Uterus (tissue), 4 donors: ENCODE results near the gene CD200R1. TPM values are rescaled to one million over a fixed set of nuclear protein-coding genes. Genes with fewer than 3 reads are reported as not detected.

Experiments
- DNase-seq, 2 donors: peaks; one replicate each; pipeline ENCODE4 v3.0.0-alpha.2; 2019 to 2020
- H3K27ac ChIP-seq, 2 donors: fragments of 200-600 bp; sonication (generic); 1 replicate in 1 of 2; 2 replicates in 1 of 2; pipeline ENCODE4 v1.5.1; 2016 to 2018
- H3K27me3 ChIP-seq, 2 donors: fragments of 200-600 bp; sonication (generic); one replicate each; pipeline ENCODE4 v1.5.1; 2018 to 2019; ENCODE audit warnings: control low read depth in 1 of 2
- H3K36me3 ChIP-seq, 2 donors: fragments of 200-600 bp; sonication (generic); one replicate each; pipeline ENCODE4 v1.5.1; 2019; ENCODE audit warnings: control low read depth in 1 of 2
- H3K4me1 ChIP-seq, 2 donors: fragments of 200-600 bp; sonication (generic); one replicate each; pipeline ENCODE4 v1.5.1; 2018 to 2019; ENCODE audit warnings: control low read depth in 1 of 2
- H3K4me3 ChIP-seq, 2 donors: fragments of 200-600 bp; sonication (generic); 1 replicate in 1 of 2; 2 replicates in 1 of 2; pipeline ENCODE4 v1.5.1; 2018 to 2019; ENCODE audit warnings: mild to moderate bottlenecking in 1 of 2
- H3K9me3 ChIP-seq, 2 donors: fragments of 200-600 bp; sonication (generic); one replicate each; pipeline ENCODE4 v1.5.1; 2019; ENCODE audit warnings: control low read depth in 1 of 2
- CTCF ChIP-seq, 4 experiments: fragments of 200-600 bp in 2 of 4; fragments of 450-650 bp in 2 of 4; sonication (generic) in 2 of 4; IDR thresholded peaks; one replicate each; pipeline ENCODE4 v1.5.1; 2016 to 2019; ENCODE audit warnings: antibody characterized with exemption in 4 of 4, mild to moderate bottlenecking in 2 of 4, moderate library complexity in 1 of 4
- POLR2A ChIP-seq, 2 donors: fragments of 450-650 bp; IDR thresholded peaks; one replicate each; pipeline ENCODE4 v1.6.1; 2016; ENCODE audit warnings: antibody characterized with exemption in 2 of 2, mild to moderate bottlenecking in 1 of 2, moderate library complexity in 1 of 2
- intact Hi-C: fragments of 100-400 bp; cut with DNase I; formaldehyde crosslinking; loops from one replicate; pipeline ENCODE4 v1.15.1; 2023; ENCODE audit warnings: low total_unique reads
- total RNA-seq, 4 donors: library from RNA; depleted of rRNA in 3 of 4; stranded (reverse); fragments of >200 nt in 3 of 4; gene quantifications; one replicate each; pipeline versions ENCODE4 v1.1.0 to v1.2.4, GENCODE V29; 2014 to 2023
- donor health status: DM: yes; HTN: yes; CAD: no.

Gene CD200R1
- total RNA-seq, 4 donors from 2014 or later: 0.40 to 5.7 (median 1.5) TPM; not detected in 1

- Histone ChIP-seq H3K9me3 (no peaks in the 10 kb centered on the region), H3K27me3 (no peaks in the 10 kb centered on the region), H3K27ac (no peak overlapping the region), H3K4me1 (no peaks in the 10 kb centered on the region), H3K4me3 (no peak overlapping the region), H3K36me3 (no peaks in the 10 kb centered on the region)
- TF ChIP-seq POLR2A (IDR thresholded peaks at IDR 0.05) (no peak), CTCF (IDR thresholded peaks at IDR 0.05) (no peak)
- no peak for DNase-seq
- intact Hi-C loops: no loop called here
These were observed 7.5 kb downstream of the CD200R1 start for GRCh38 chr3:112967425-112967824.

- no peaks in the 10 kb centered on the region for H3K9me3 ChIP-seq
- no peak for TF ChIP-seq CTCF (IDR thresholded peaks at IDR 0.05)
- TF ChIP-seq POLR2A (IDR thresholded peaks at IDR 0.05): no peak
- H3K4me1 ChIP-seq: no peaks in the 10 kb centered on the region
- no peaks in the 10 kb centered on the region for H3K27me3 ChIP-seq
- DNase-seq: no peak
- intact Hi-C loops: no loop called here
- no peak overlapping the region for H3K27ac ChIP-seq
- H3K36me3 ChIP-seq: no peaks in the 10 kb centered on the region
- no peak overlapping the region for H3K4me3 ChIP-seq
These were observed 8.3 kb downstream of the CD200R1 start for GRCh38 chr3:112966633-112967032.

GRCh38 chr3:112965656-112966055, 9.2 kb downstream of the CD200R1 start:
- no peak overlapping the region for H3K27ac ChIP-seq
- TF ChIP-seq POLR2A (IDR thresholded peaks at IDR 0.05): no peak
- TF ChIP-seq CTCF (IDR thresholded peaks at IDR 0.05): no peak
- H3K27me3 ChIP-seq: no peaks in the 10 kb centered on the region
- intact Hi-C loops: no loop called here
- DNase-seq: no peak
- no peaks in the 10 kb centered on the region for H3K9me3 ChIP-seq
- no peaks in the 10 kb centered on the region for H3K36me3 ChIP-seq
- H3K4me1 ChIP-seq: no peaks in the 10 kb centered on the region
- H3K4me3 ChIP-seq: no peak overlapping the region

GRCh38 chr3:112963683-112964082, 11.2 kb downstream of the CD200R1 start:
- TF ChIP-seq POLR2A (IDR thresholded peaks at IDR 0.05) (no peak), CTCF (IDR thresholded peaks at IDR 0.05) (no peak)
- Histone ChIP-seq H3K9me3 (no peaks in the 10 kb centered on the region), H3K4me1 (no peaks in the 10 kb centered on the region), H3K36me3 (no peaks in the 10 kb centered on the region), H3K4me3 (no peak overlapping the region), H3K27ac (no peak overlapping the region), H3K27me3 (no peaks in the 10 kb centered on the region)
- intact Hi-C loops: no loop called here
- DNase-seq: no peak

GRCh38 chr3:112958811-112959560, 15.9 kb downstream of the CD200R1 start:
- DNase-seq: no peak
- intact Hi-C loops: no loop called here
- TF ChIP-seq POLR2A (IDR thresholded peaks at IDR 0.05) (no peak), CTCF (IDR thresholded peaks at IDR 0.05) (no peak)
- Histone ChIP-seq H3K27ac (no peak overlapping the region), H3K36me3 (peaks cover 0 to 4% of the 10 kb centered on the region in 2 donors), H3K4me3 (no peak overlapping the region), H3K9me3 (peaks cover 0 to 8% of the 10 kb centered on the region in 2 donors), H3K27me3 (no peaks in the 10 kb centered on the region), H3K4me1 (no peaks in the 10 kb centered on the region)
